Stimulated activated CD4-positive, alpha-beta T cell treated with anti-CD3 and anti-CD28 coated beads, Interleukin-2, amount 100 ng/mL, for 24 hours (primary cell): ENCODE results near the gene TOLLIP.

Experiments used
- DNase-seq, 2 donors: peaks; one replicate each; pipeline ENCODE4 v3.0.0-alpha.2; 2020

Gene TOLLIP

GRCh38 chr11:1241706-1242105 lies 67.7 kb downstream of the TOLLIP start:
- DNase-seq = no peak

- no peak for DNase-seq
These were observed 68.7 kb downstream of the TOLLIP start for GRCh38 chr11:1240771-1241170.

- no peak for DNase-seq
These were observed 69.7 kb downstream of the TOLLIP start for GRCh38 chr11:1239596-1240205.

- DNase-seq = no peak
These were observed 70.5 kb downstream of the TOLLIP start for GRCh38 chr11:1238767-1239595.

GRCh38 chr11:1237851-1238250 lies 71.6 kb downstream of the TOLLIP start:
- no peak for DNase-seq

- no peak for DNase-seq
These were observed 72.3 kb downstream of the TOLLIP start for GRCh38 chr11:1237128-1237580.

- DNase-seq = no peak
These were observed 72.9 kb downstream of the TOLLIP start for GRCh38 chr11:1236316-1237127.

- DNase-seq = no peak
These were observed 73.5 kb downstream of the TOLLIP start for GRCh38 chr11:1235901-1236315.

- DNase-seq = no peak
These were observed 74.0 kb downstream of the TOLLIP start for GRCh38 chr11:1235306-1235900.

GRCh38 chr11:1234771-1235305 lies 74.6 kb downstream of the TOLLIP start:
- no peak for DNase-seq

GRCh38 chr11:1234054-1234720 lies 75.2 kb downstream of the TOLLIP start:
- no peak for DNase-seq

- no peak for DNase-seq
These were observed 75.9 kb downstream of the TOLLIP start for GRCh38 chr11:1233351-1234053.

- DNase-seq = no peak
These were observed 76.5 kb downstream of the TOLLIP start for GRCh38 chr11:1232883-1233321.

GRCh38 chr11:1232021-1232882 lies 77.2 kb downstream of the TOLLIP start:
- DNase-seq = no peak

GRCh38 chr11:1231396-1232020 lies 77.9 kb downstream of the TOLLIP start:
- no peak for DNase-seq

- DNase-seq = no peak
These were observed 78.7 kb downstream of the TOLLIP start for GRCh38 chr11:1230456-1231395.

GRCh38 chr11:1230121-1230455 lies 79.3 kb downstream of the TOLLIP start:
- no peak for DNase-seq

- no peak for DNase-seq
These were observed 79.8 kb downstream of the TOLLIP start for GRCh38 chr11:1229471-1230120.
